Upper lobe of left lung (tissue), 6 donors: ENCODE data around the gene LHX5. TPM values are rescaled to one million over a fixed set of nuclear protein-coding genes. Genes with fewer than 3 reads are reported as not detected.

Source experiments
- ATAC-seq, 2 donors: fragments of 200-7000 bp; cut with Tn5 transposase; one replicate each; pipeline ENCODE4 v1.9.1; 2022; ENCODE audit warnings: mild to moderate bottlenecking in 2 of 2, moderate library complexity in 2 of 2; ENCODE audit not compliant: low FRiP score in 2 of 2
- DNase-seq, 2 donors: peaks; one replicate each; pipeline ENCODE4 v3.0.0-alpha.2; 2019 to 2020
- H3K27ac ChIP-seq, 4 donors: fragments of 200-600 bp; sonication (generic); one replicate each; pipeline ENCODE4 v1.5.1; 2016 to 2019
- H3K27me3 ChIP-seq, 4 donors: fragments of 200-600 bp; sonication (generic); one replicate each; pipeline ENCODE4 v1.5.1; 2017 to 2019
- H3K36me3 ChIP-seq, 4 donors: fragments of 200-600 bp; sonication (generic); one replicate each; pipeline ENCODE4 v1.5.1; 2016 to 2019
- H3K4me1 ChIP-seq, 4 donors: fragments of 200-600 bp; sonication (generic); one replicate each; pipeline ENCODE4 v1.5.1; 2018 to 2019
- H3K4me3 ChIP-seq, 4 donors: fragments of 200-600 bp; sonication (generic); one replicate each; pipeline ENCODE4 v1.5.1; 2017 to 2019; ENCODE audit warnings: mild to moderate bottlenecking in 2 of 4, moderate library complexity in 1 of 4
- H3K9me3 ChIP-seq, 4 donors: fragments of 200-600 bp; sonication (generic); one replicate each; pipeline ENCODE4 v1.5.1; 2018 to 2019
- EP300 ChIP-seq, 4 donors: sonication (generic); formaldehyde crosslinking; IDR thresholded peaks; one replicate each; pipeline ENCODE4 v1.5.1; 2017; ENCODE audit warnings: antibody characterized with exemption in 4 of 4, control low read depth in 2 of 4
- POLR2A ChIP-seq, 4 donors: fragments of 450-650 bp; IDR thresholded peaks; one replicate each; pipeline ENCODE4 v1.5.1; 2016 to 2017; ENCODE audit warnings: antibody characterized with exemption in 4 of 4, mild to moderate bottlenecking in 2 of 4
- POLR2AphosphoS5 ChIP-seq, 2 donors: sonication (generic); formaldehyde crosslinking; IDR thresholded peaks; one replicate each; pipeline ENCODE4 v1.5.1; 2017; ENCODE audit warnings: antibody characterized with exemption in 2 of 2
- WGBS, 2 donors: methylation state at CpG; one replicate each; pipeline ENCODE4 v1.1.5; 2017 to 2018; 5-methylcytosine and 5-hydroxymethylcytosine counted together
- total RNA-seq, 6 donors: library from RNA; depleted of rRNA in 4 of 6; stranded (reverse); fragments of >200 nt in 4 of 6; gene quantifications; one replicate each; pipeline versions ENCODE4 v1.1.0 to v1.2.1, GENCODE V29; 2016 to 2021
- TF ChIP-seq, protein P1 (sequence below), 6 experiments: fragments of 450-650 bp in 4 of 6; fragments of 200-600 bp in 2 of 6; sonication (generic) in 2 of 6; IDR thresholded peaks; one replicate each; pipeline ENCODE4 v1.5.1; 2016 to 2019; ENCODE audit warnings: antibody characterized with exemption in 6 of 6
- donor health status: DM: no; HTN: no; CAD: no; lungs with moderate emphysema.
- donor health status: DM: no; HTN: yes; CAD: no; lungs with severe emphysema.

The LHX5 gene
- total RNA-seq, 6 donors from 2014 or later, result not detected

DNA sequence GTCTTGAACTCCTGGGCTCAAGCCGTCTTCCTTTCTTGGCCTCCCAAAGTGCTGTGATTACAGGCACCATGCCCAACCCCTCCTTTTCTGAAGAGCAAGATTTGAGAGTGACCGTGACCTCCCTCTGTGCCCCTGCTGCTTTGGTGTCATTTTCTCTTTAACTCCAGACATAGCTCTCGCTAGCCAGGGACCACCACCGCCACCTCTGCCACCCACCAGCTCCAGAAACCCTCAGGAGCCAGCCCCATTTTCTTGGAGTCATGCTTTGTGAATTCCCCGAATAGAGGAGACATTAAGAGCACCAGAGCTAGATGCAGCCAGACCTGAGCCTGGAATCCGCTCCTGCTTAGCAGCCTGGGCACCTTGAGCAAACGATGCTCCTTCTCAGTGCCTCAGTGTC, 31.3 kb downstream of the LHX5 start:
- H3K4me3 ChIP-seq, result no peak overlapping the region
- no peaks in the 10 kb centered on the region for H3K36me3 ChIP-seq
- H3K9me3 ChIP-seq, result no peaks in the 10 kb centered on the region
- no peaks in the 10 kb centered on the region for H3K27me3 ChIP-seq
- no peak overlapping the region for H3K27ac ChIP-seq
- 66 to 77% methylated on average over 7 of the region's 7 CpGs for WGBS, 2 donors
- H3K4me1 ChIP-seq, result no peaks in the 10 kb centered on the region
- ATAC-seq (no peak), DNase-seq (no peak)
- no peak for TF ChIP-seq POLR2A (IDR thresholded peaks at IDR 0.05)
- TF ChIP-seq POLR2AphosphoS5 (IDR thresholded peaks at IDR 0.05), result no peak
- TF ChIP-seq, protein P1, sequence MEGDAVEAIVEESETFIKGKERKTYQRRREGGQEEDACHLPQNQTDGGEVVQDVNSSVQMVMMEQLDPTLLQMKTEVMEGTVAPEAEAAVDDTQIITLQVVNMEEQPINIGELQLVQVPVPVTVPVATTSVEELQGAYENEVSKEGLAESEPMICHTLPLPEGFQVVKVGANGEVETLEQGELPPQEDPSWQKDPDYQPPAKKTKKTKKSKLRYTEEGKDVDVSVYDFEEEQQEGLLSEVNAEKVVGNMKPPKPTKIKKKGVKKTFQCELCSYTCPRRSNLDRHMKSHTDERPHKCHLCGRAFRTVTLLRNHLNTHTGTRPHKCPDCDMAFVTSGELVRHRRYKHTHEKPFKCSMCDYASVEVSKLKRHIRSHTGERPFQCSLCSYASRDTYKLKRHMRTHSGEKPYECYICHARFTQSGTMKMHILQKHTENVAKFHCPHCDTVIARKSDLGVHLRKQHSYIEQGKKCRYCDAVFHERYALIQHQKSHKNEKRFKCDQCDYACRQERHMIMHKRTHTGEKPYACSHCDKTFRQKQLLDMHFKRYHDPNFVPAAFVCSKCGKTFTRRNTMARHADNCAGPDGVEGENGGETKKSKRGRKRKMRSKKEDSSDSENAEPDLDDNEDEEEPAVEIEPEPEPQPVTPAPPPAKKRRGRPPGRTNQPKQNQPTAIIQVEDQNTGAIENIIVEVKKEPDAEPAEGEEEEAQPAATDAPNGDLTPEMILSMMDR (IDR thresholded peaks at IDR 0.05), result no peak
- no peak for TF ChIP-seq EP300 (IDR thresholded peaks at IDR 0.05)

DNA sequence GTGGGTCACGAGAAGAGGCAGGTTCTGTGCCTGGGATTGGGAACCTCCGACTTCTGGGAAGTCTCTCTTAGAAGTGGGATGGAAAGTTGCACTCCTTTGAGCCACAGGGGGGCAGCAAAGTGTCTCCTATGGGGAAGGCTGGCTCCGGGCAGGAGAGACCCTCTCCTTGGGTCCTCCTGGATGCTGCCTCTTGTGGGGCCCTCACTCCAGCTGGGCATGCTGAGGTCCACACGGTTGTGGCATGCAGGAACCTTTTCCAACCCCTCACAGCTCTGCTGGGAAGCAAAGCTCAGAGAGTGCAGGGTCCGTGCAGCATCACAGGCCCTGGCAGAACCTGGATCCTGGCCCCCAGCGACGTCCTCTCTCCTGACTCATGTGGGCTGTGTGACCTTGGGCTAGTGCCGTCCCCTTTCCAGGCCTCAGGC, 32.1 kb downstream of the LHX5 start:
- no peaks in the 10 kb centered on the region for H3K36me3 ChIP-seq
- H3K9me3 ChIP-seq, result no peaks in the 10 kb centered on the region
- WGBS, 2 donors, result 32% methylated on average over 8 of the region's 8 CpGs
- no peaks in the 10 kb centered on the region for H3K27me3 ChIP-seq
- TF ChIP-seq, protein P1 (IDR thresholded peaks at IDR 0.05), result peak in 2 of 6 experiments; percentile 18 to 42
- TF ChIP-seq EP300 (IDR thresholded peaks at IDR 0.05) (no peak), POLR2A (IDR thresholded peaks at IDR 0.05) (no peak)
- no peak overlapping the region for H3K4me3 ChIP-seq
- no peaks in the 10 kb centered on the region for H3K4me1 ChIP-seq
- H3K27ac ChIP-seq, result no peak overlapping the region
- ATAC-seq (peak in 1 of 2 donors; percentile 26), DNase-seq (peak in 1 of 2 donors; percentile 15)

DNA sequence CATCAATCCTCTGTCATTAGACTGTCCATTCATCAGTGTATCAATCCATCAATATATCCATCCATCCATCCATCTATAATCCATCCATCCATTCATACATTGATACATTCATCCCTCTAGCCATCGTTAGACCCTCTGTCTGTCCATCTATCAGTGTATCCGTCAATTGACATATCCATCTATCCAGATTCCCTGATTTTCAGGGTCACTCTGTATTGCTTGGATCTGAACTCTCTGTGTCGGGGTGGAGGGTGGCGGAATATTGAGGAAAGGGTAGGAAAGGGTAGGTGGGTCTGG, 32.4 kb downstream of the LHX5 start:
- 33 to 45% methylated on average over 4 of the region's 4 CpGs for WGBS, 2 donors
- Histone ChIP-seq H3K27me3 (no peaks in the 10 kb centered on the region), H3K36me3 (no peaks in the 10 kb centered on the region), H3K4me3 (no peak overlapping the region), H3K9me3 (no peaks in the 10 kb centered on the region), H3K27ac (no peak overlapping the region), H3K4me1 (no peaks in the 10 kb centered on the region)
- TF ChIP-seq, protein P1 (IDR thresholded peaks at IDR 0.05), result no peak
- TF ChIP-seq POLR2A (IDR thresholded peaks at IDR 0.05) (no peak), POLR2AphosphoS5 (IDR thresholded peaks at IDR 0.05) (no peak), EP300 (IDR thresholded peaks at IDR 0.05) (no peak)
- no peak for ATAC-seq
- no peak for DNase-seq

DNA sequence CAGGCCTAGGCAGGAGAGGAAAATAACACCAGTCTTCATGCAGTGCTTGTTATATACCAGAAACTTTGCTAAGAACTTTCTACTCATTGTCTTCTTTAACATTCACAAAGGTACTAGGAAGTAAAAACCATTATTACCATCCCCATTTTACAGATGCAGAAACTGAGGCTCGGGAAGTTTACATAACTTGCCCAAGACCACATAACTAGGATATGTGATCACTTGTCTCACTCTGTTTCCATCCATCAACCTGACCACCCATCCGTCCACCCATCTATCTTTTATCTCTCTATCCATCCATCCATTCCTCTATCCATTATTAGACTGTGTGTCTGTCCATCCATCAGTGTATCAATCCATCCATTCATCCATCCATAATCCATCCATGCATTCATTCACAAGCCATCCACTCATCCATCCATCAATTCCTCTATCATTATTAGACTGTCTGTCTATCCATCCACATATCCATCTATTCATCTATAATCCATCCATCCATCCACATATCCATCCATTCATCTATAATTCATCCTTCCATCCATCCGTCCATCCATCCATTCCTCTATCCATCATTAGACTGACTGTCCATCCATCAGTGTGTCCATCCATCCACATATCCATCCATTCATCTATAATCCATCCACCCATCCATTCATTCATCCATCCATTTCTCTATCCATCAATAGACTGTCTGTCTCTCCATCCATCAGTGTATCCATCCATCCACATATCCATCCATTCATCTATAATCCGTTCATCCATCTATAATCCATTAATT, 33.0 kb downstream of the LHX5 start:
- DNase-seq (no peak), ATAC-seq (no peak)
- TF ChIP-seq, protein P1 (IDR thresholded peaks at IDR 0.05), result no peak
- TF ChIP-seq EP300 (IDR thresholded peaks at IDR 0.05), result no peak
- TF ChIP-seq POLR2A (IDR thresholded peaks at IDR 0.05), result no peak
- TF ChIP-seq POLR2AphosphoS5 (IDR thresholded peaks at IDR 0.05), result no peak
- no peaks in the 10 kb centered on the region for H3K4me1 ChIP-seq
- WGBS, 2 donors, result 76 to 78% methylated on average over 4 of the region's 4 CpGs
- H3K9me3 ChIP-seq, result no peaks in the 10 kb centered on the region
- no peak overlapping the region for H3K4me3 ChIP-seq
- no peaks in the 10 kb centered on the region for H3K27me3 ChIP-seq
- no peaks in the 10 kb centered on the region for H3K36me3 ChIP-seq
- no peak overlapping the region for H3K27ac ChIP-seq

DNA sequence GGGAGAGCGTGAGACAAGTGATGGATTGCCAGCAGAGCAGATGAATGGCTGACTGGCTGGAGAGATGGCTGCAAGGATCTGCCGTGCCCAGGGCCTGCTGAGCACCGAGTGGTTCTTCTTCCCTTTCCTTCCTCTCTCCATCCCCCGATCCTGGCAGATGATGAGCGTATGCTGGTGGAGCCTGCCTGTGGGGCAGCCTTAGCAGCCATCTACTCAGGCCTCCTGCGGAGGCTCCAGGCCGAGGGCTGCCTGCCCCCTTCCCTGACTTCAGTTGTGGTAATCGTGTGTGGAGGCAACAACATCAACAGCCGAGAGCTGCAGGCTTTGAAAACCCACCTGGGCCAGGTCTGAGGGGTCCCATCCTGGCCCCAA, 34.0 kb downstream of the LHX5 start:
- no peak overlapping the region for H3K4me3 ChIP-seq
- no peak for ATAC-seq
- no peaks in the 10 kb centered on the region for H3K27me3 ChIP-seq
- no peaks in the 10 kb centered on the region for H3K4me1 ChIP-seq
- TF ChIP-seq, protein P1 (IDR thresholded peaks at IDR 0.05), result no peak
- no peak for TF ChIP-seq EP300 (IDR thresholded peaks at IDR 0.05)
- TF ChIP-seq POLR2A (IDR thresholded peaks at IDR 0.05), result no peak
- no peak for TF ChIP-seq POLR2AphosphoS5 (IDR thresholded peaks at IDR 0.05)
- no peaks in the 10 kb centered on the region for H3K9me3 ChIP-seq
- H3K36me3 ChIP-seq, result no peaks in the 10 kb centered on the region
- WGBS, 2 donors, result 61 to 69% methylated on average over 3 to 7 of the region's 9 CpGs
- DNase-seq, result no peak
- H3K27ac ChIP-seq, result no peak overlapping the region
